Mesodermal cell (in vitro differentiated cells): Measurements from ENCODE around the gene CCIN.
A peak's percentile ranks its signal among the peaks of the same experiment; 100 is the strongest.

ENCODE experiments used
- H3K27ac ChIP-seq: 2 replicates; pipeline ENCODE4 v1.7.0; 2013; ENCODE audit warnings: mild to moderate bottlenecking, low read depth, low read length, moderate library complexity; ENCODE audit not compliant: severe bottlenecking
- H3K36me3 ChIP-seq: 2 replicates; pipeline ENCODE4 v1.7.1; 2013; ENCODE audit warnings: mild to moderate bottlenecking, low read length, moderate library complexity; ENCODE audit not compliant: control insufficient read depth, insufficient read depth
- H3K4me1 ChIP-seq: one replicate; pipeline ENCODE4 v1.7.1; 2013; ENCODE audit warnings: mild to moderate bottlenecking, low read length; ENCODE audit not compliant: insufficient read depth, control insufficient read depth, poor library complexity, severe bottlenecking
- H3K4me3 ChIP-seq: 2 replicates; pipeline ENCODE4 v1.7.0; 2013; ENCODE audit warnings: low read length, control low read depth, mild to moderate bottlenecking; ENCODE audit not compliant: insufficient read depth, poor library complexity, severe bottlenecking; ENCODE audit errors: extremely low read depth
- H3K9me3 ChIP-seq: 2 replicates; pipeline ENCODE4 v1.7.1; 2013; ENCODE audit warnings: mild to moderate bottlenecking, low read length, moderate library complexity; ENCODE audit not compliant: control insufficient read depth
- WGBS, 2 experiments: methylation state at CpG; one replicate each; pipeline ENCODE4 v1.1.5; 2013; ENCODE audit warnings: missing lambda C conversion rate in 2 of 2; ENCODE audit not compliant: insufficient coverage in 2 of 2; 5-methylcytosine and 5-hydroxymethylcytosine counted together

CCIN gene

GRCh38 chr9:36148311-36149051, 20.7 kb upstream of the CCIN start:
- WGBS, 2 experiments: 89 to 98% methylated on average over 9 to 12 of the region's 14 CpGs
- peaks cover 24% of the 10 kb centered on the region for H3K4me1 ChIP-seq
- peak overlapping the region; percentile 72 for H3K27ac ChIP-seq
- no peak overlapping the region for H3K4me3 ChIP-seq
- peaks cover 8% of the 10 kb centered on the region for H3K9me3 ChIP-seq
- H3K36me3 ChIP-seq: peaks cover 69% of the 10 kb centered on the region

GRCh38 chr9:36149197-36149596, 20.0 kb upstream of the CCIN start:
- peaks cover 24% of the 10 kb centered on the region for H3K4me1 ChIP-seq
- 63 to 82% methylated on average over 1 to 4 of the region's 4 CpGs for WGBS, 2 experiments
- peaks cover 61% of the 10 kb centered on the region for H3K36me3 ChIP-seq
- no peak overlapping the region for H3K4me3 ChIP-seq
- peaks cover 8% of the 10 kb centered on the region for H3K9me3 ChIP-seq
- H3K27ac ChIP-seq: peak overlapping the region; percentile 72

- H3K9me3 ChIP-seq: peaks cover 6% of the 10 kb centered on the region
- 93 to 100% methylated on average over 2 to 4 of the region's 4 CpGs for WGBS, 2 experiments
- no peak overlapping the region for H3K27ac ChIP-seq
- peaks cover 57% of the 10 kb centered on the region for H3K36me3 ChIP-seq
- H3K4me3 ChIP-seq: no peak overlapping the region
- peaks cover 24% of the 10 kb centered on the region for H3K4me1 ChIP-seq
Measured at GRCh38 chr9:36150574-36151315, 18.4 kb upstream of the CCIN start.

- no peak overlapping the region for H3K27ac ChIP-seq
- H3K36me3 ChIP-seq: peaks cover 58% of the 10 kb centered on the region
- 87 to 88% methylated on average over 11 to 12 of the region's 14 CpGs for WGBS, 2 experiments
- H3K4me1 ChIP-seq: peaks cover 24% of the 10 kb centered on the region
- no peak overlapping the region for H3K4me3 ChIP-seq
- peaks cover 4% of the 10 kb centered on the region for H3K9me3 ChIP-seq
Measured at GRCh38 chr9:36151316-36152210, 17.6 kb upstream of the CCIN start.

GRCh38 chr9:36152741-36153438, 16.3 kb upstream of the CCIN start:
- Histone ChIP-seq H3K4me3 (no peak overlapping the region), H3K4me1 (peaks cover 24% of the 10 kb centered on the region), H3K9me3 (peaks cover 5% of the 10 kb centered on the region), H3K27ac (no peak overlapping the region), H3K36me3 (peaks cover 51% of the 10 kb centered on the region)
- WGBS, 2 experiments: 93 to 94% methylated on average over 3 to 6 of the region's 10 CpGs

GRCh38 chr9:36153746-36154145, 15.4 kb upstream of the CCIN start:
- 80 to 100% methylated on average over 1 to 3 of the region's 9 CpGs for WGBS, 2 experiments
- peaks cover 57% of the 10 kb centered on the region for H3K36me3 ChIP-seq
- peak overlapping the region; percentile 80 for H3K27ac ChIP-seq
- peaks cover 5% of the 10 kb centered on the region for H3K9me3 ChIP-seq
- peaks cover 17% of the 10 kb centered on the region for H3K4me1 ChIP-seq
- no peak overlapping the region for H3K4me3 ChIP-seq

- WGBS, 2 experiments: 87 to 90% methylated on average over 6 of the region's 11 CpGs
- Histone ChIP-seq H3K27ac (peak overlapping the region; percentile 80), H3K36me3 (peaks cover 57% of the 10 kb centered on the region), H3K9me3 (peaks cover 5% of the 10 kb centered on the region), H3K4me1 (peaks cover 10% of the 10 kb centered on the region), H3K4me3 (no peak overlapping the region)
Measured at GRCh38 chr9:36154331-36154952, 14.7 kb upstream of the CCIN start.

- Histone ChIP-seq H3K4me3 (no peak overlapping the region), H3K4me1 (peaks cover 8% of the 10 kb centered on the region), H3K9me3 (peaks cover 5% of the 10 kb centered on the region), H3K36me3 (peaks cover 53% of the 10 kb centered on the region), H3K27ac (no peak overlapping the region)
- WGBS, 2 experiments: 94 to 97% methylated on average over 4 to 5 of the region's 6 CpGs
Measured at GRCh38 chr9:36156116-36156515, 13.1 kb upstream of the CCIN start.

GRCh38 chr9:36158122-36158521, 11.1 kb upstream of the CCIN start:
- H3K4me3 ChIP-seq: no peak overlapping the region
- H3K27ac ChIP-seq: no peak overlapping the region
- H3K9me3 ChIP-seq: peaks cover 5% of the 10 kb centered on the region
- WGBS, 2 experiments: 83 to 88% methylated on average over 1 of the region's 2 CpGs
- H3K36me3 ChIP-seq: peaks cover 39% of the 10 kb centered on the region
- H3K4me1 ChIP-seq: peaks cover 15% of the 10 kb centered on the region

- Histone ChIP-seq H3K4me1 (peaks cover 23% of the 10 kb centered on the region), H3K36me3 (peaks cover 39% of the 10 kb centered on the region), H3K9me3 (peaks cover 5% of the 10 kb centered on the region), H3K27ac (no peak overlapping the region), H3K4me3 (no peak overlapping the region)
- 94 to 95% methylated on average over 6 to 7 of the region's 7 CpGs for WGBS, 2 experiments
Measured at GRCh38 chr9:36158917-36159316, 10.3 kb upstream of the CCIN start.
